GM12878 (cell line): ENCODE measurements around the gene CTIF. TPM values are rescaled to one million over a fixed set of nuclear protein-coding genes. Genes with fewer than 3 reads are reported as not detected.

ENCODE experiments used
- ATAC-seq: fragments of 200-7000 bp; cut with Tn5 transposase; 3 replicates; pipeline ENCODE4 v1.9.1; 2020; ENCODE audit warnings: mild to moderate bottlenecking, moderate library complexity
- BruUV-seq: library from RNA; stranded (reverse); fragments of 400-500 nt; replicated peaks from 2 replicates; lab custom pipeline; 2021; lab: Mats Ljungman, UMichigan
- CTCF ChIA-PET: fragments of 300-600 bp; sonication (Branson Sonifier 250); formaldehyde crosslinking; extraction: SDS; loops from one replicate; lab custom pipeline; 2021; ENCODE audit warnings: inconsistent platforms; lab: Yijun Ruan, JAX
- POLR2A ChIA-PET: fragments of 350-600 bp; formaldehyde crosslinking; extraction: SDS; loops from one replicate; lab custom pipeline; 2021; ENCODE audit warnings: inconsistent platforms; lab: Charles Lee
- RAD21 ChIA-PET: fragments of 300-600 bp; sonication (Branson Sonifier 250); formaldehyde crosslinking; loops from one replicate; lab custom pipeline; 2023; ENCODE audit warnings: antibody characterized with exemption; ENCODE audit not compliant: unreplicated experiment; lab: Charles Lee
- SMC1A ChIA-PET: fragments of 300-600 bp; sonication (Branson Sonifier 250); formaldehyde crosslinking; loops from one replicate; lab custom pipeline; 2023; ENCODE audit not compliant: unreplicated experiment, uncharacterized antibody; lab: Charles Lee
- DNase-seq: peaks from one replicate; pipeline ENCODE4 v3.0.0-alpha.2; 2011; ENCODE audit warnings: low read depth, low spot score
- FAIRE-seq: peaks from 3 replicates; lab custom pipeline; 2011; peaks lifted over from hg19 to GRCh38; lab: Jason Lieb, UNC
- H2AFZ ChIP-seq: 2 replicates; pipeline ENCODE4 v1.6.0; 2011; ENCODE audit warnings: low read depth, low read length, control low read depth; ENCODE audit not compliant: control insufficient read depth
- H3K27ac ChIP-seq: 2 replicates; pipeline ENCODE4 v1.5.1; 2011; ENCODE audit warnings: control low read depth; ENCODE audit not compliant: control insufficient read depth, insufficient read depth
- H3K27me3 ChIP-seq, 2 experiments: replicated peaks in 1 of 2; 2 replicates each; pipeline versions ENCODE4 v1.6.0 to v1.6.1; 2011; ENCODE audit warnings: low read length in 1 of 2; ENCODE audit not compliant: control insufficient read depth in 2 of 2, insufficient read depth in 2 of 2
- H3K36me3 ChIP-seq, 2 experiments: 2 replicates each; pipeline ENCODE4 v1.5.1; 2011; ENCODE audit warnings: low read length in 1 of 2; ENCODE audit not compliant: control insufficient read depth in 2 of 2, insufficient read depth in 2 of 2
- H3K4me1 ChIP-seq: 2 replicates; pipeline ENCODE4 v1.6.1; 2011; ENCODE audit warnings: mild to moderate bottlenecking, low read length, moderate library complexity, mixed read lengths; ENCODE audit not compliant: control insufficient read depth, insufficient read depth
- H3K4me2 ChIP-seq: 2 replicates; pipeline ENCODE4 v1.6.0; 2011; ENCODE audit warnings: control low read depth; ENCODE audit not compliant: control insufficient read depth, insufficient read depth
- H3K4me3 ChIP-seq: fragments of 200-600 bp; sonication (generic); 2 replicates; pipeline ENCODE4 v1.5.1; 2016
- H3K79me2 ChIP-seq: 2 replicates; pipeline ENCODE4 v1.6.0; 2011; ENCODE audit warnings: low read length; ENCODE audit not compliant: control insufficient read depth, insufficient read depth
- H3K9ac ChIP-seq: 2 replicates; pipeline ENCODE4 v1.8.0; 2011; ENCODE audit warnings: low read length, control low read depth, mixed read lengths; ENCODE audit not compliant: control insufficient read depth, insufficient read depth
- H3K9me3 ChIP-seq: replicated peaks from 3 replicates; pipeline ENCODE4 v1.5.1; 2011; ENCODE audit warnings: mild to moderate bottlenecking, low read length; ENCODE audit not compliant: control insufficient read depth, insufficient read depth
- H4K20me1 ChIP-seq: 2 replicates; pipeline ENCODE4 v1.6.0; 2011; ENCODE audit not compliant: control insufficient read depth, insufficient read depth
- FOXM1 ChIP-seq: IDR thresholded peaks from 2 replicates; pipeline ENCODE4 v1.6.1; 2012; ENCODE audit warnings: low read depth, mild to moderate bottlenecking, inconsistent platforms, low read length, moderate library complexity
- LARP7 ChIP-seq: fragments of 450-650 bp; IDR thresholded peaks from 2 replicates; pipeline ENCODE4 v1.6.1; 2017; ENCODE audit warnings: mild to moderate bottlenecking
- MEF2A ChIP-seq: IDR thresholded peaks from 2 replicates; pipeline ENCODE4 v1.6.1; 2011; ENCODE audit warnings: low read depth, mild to moderate bottlenecking, low read length, moderate library complexity; ENCODE audit not compliant: insufficient read depth
- SP1 ChIP-seq: IDR thresholded peaks from one replicate; pipeline ENCODE4 v1.6.1; 2011; ENCODE audit warnings: low read depth, low read length
- STAT3 ChIP-seq: IDR thresholded peaks from 2 replicates; pipeline ENCODE4 v1.6.1; 2011; ENCODE audit warnings: low read depth, low read length, improper control_type of control experiment
- ZSCAN29 ChIP-seq: fragments of 450-650 bp; IDR thresholded peaks from 2 replicates; pipeline ENCODE4 v1.6.1; 2017; ENCODE audit warnings: mild to moderate bottlenecking, moderate library complexity
- WGBS: methylation state at CpG from one replicate; pipeline ENCODE4 v1.1.6; 2016; ENCODE audit warnings: low lambda C conversion rate; ENCODE audit not compliant: insufficient replicate concordance, insufficient coverage; ENCODE audit errors: missing lambda C conversion rate; 5-methylcytosine and 5-hydroxymethylcytosine counted together
- in situ Hi-C: fragments of 300-500 bp; cut with MboI; formaldehyde crosslinking; loops from 9 replicates; pipeline ENCODE4 v1.14.3; 2018; ENCODE audit warnings: mixed read lengths
- intact Hi-C: fragments of 100-400 bp; cut with micrococcal nuclease; formaldehyde crosslinking; loops from one replicate; pipeline ENCODE4 v1.14.2; 2022; ENCODE audit not compliant: unreplicated experiment
- polyA plus RNA-seq, 11 experiments: library from polyadenylated mRNA; depleted of rRNA in 4 of 11; unstranded in 6 of 11; stranded (reverse) in 5 of 11; fragments of >200 nt; fragmentation: Nextera tagmentation in 4 of 11; fragmentation: Illumina TruSeq in 1 of 11; extraction: Ambion mirVana in 4 of 11; extraction: Trizol in 1 of 11; gene quantifications; 1 replicate in 1 of 11; 2 replicates in 10 of 11; pipeline versions ENCODE4 v1.2.1 to v1.2.3, GENCODE V29; 2011 to 2016; ENCODE audit warnings: inconsistent platforms in 2 of 11, missing spikeins in 2 of 11, low read depth in 1 of 11
- total RNA-seq, 4 experiments: library from RNA; depleted of rRNA in 3 of 4; stranded (reverse); fragments of >200 nt in 3 of 4; fragmentation: Illumina TruSeq in 1 of 4; extraction: Trizol in 1 of 4; gene quantifications; 2 replicates each; pipeline versions ENCODE4 v1.2.1 to v1.2.3, GENCODE V29; 2013 to 2021

The CTIF gene
- total and polyA plus RNA-seq, 10 of the 15 experiments (the other 5 are each of a cell fraction or from before 2014, with no cell fraction given) = 0.06 to 11.6 (median 2.5) TPM

- no peak overlapping the region for H3K4me3 ChIP-seq
- peaks cover 55% of the 10 kb centered on the region for H3K4me1 ChIP-seq
- H3K9ac ChIP-seq = no peak overlapping the region
- in situ Hi-C loops = loop anchor here (25.0 kb wide), 1 partner anchor 1483 kb away; the partner anchor contains the start of genes CXXC1 and MBD1
- H3K9me3 ChIP-seq = no peaks in the 10 kb centered on the region
- ATAC-seq (no peak), FAIRE-seq (no peak), DNase-seq (no peak)
- intact Hi-C loops = no loop called here
- no peaks in the 10 kb centered on the region for H3K27me3 ChIP-seq
- H3K4me2 ChIP-seq = no peak overlapping the region
- H3K79me2 ChIP-seq = no peaks in the 10 kb centered on the region
- WGBS = 86% methylated on average over 11 of the region's 11 CpGs
- H3K27ac ChIP-seq = no peak overlapping the region; the same call in 1 of the 2 replicates
- no peak overlapping the region for H2AFZ ChIP-seq
- H4K20me1 ChIP-seq = no peaks in the 10 kb centered on the region
- peaks cover 0 to 2% of the 10 kb centered on the region in 2 experiments; a peak in 1 of 4 replicates for H3K36me3 ChIP-seq
- BruUV-seq = no TSS peak
- RAD21 ChIA-PET = interaction anchor here (0.9 kb wide), 1 partner anchor 129 kb away, joined by 3 read pairs; no protein-coding TSS in a partner anchor
- SMC1A ChIA-PET = interaction anchor here (1.4 to 3.4 kb wide), 3 partner anchors 8 to 28 kb away, joined by 3 to 64 read pairs (median 5); no protein-coding TSS in a partner anchor
- POLR2A ChIA-PET = interaction anchor here (0.8 to 1.4 kb wide), 2 partner anchors 16 to 25 kb away, joined by 3 to 4 read pairs; no protein-coding TSS in a partner anchor
- no peak for TF ChIP-seq SP1
- TF ChIP-seq ZSCAN29 = no peak
- no peak for TF ChIP-seq STAT3
- TF ChIP-seq LARP7 = no peak
- no peak for TF ChIP-seq MEF2A
- TF ChIP-seq FOXM1 = no peak
- CTCF ChIA-PET = interaction anchor here (0.8 kb wide), 1 partner anchor 29 kb away, joined by 3 read pairs; no protein-coding TSS in a partner anchor
Measured at GRCh38 chr18:48803951-48804855, 265.4 kb downstream of the CTIF start.
